Right ventricle myocardium superior (tissue), 1 donor: ENCODE measurements around the gene NXPH1. TPM values are rescaled to one million over a fixed set of nuclear protein-coding genes. Genes with fewer than 3 reads are reported as not detected.

Experiments
- ATAC-seq: fragments of 200-7000 bp; cut with Tn5 transposase; one replicate; pipeline ENCODE4 v1.9.1; 2020; ENCODE audit warnings: mild to moderate bottlenecking; ENCODE audit not compliant: poor library complexity
- DNase-seq: peaks from one replicate; pipeline ENCODE4 v3.0.0-alpha.2; 2020
- intact Hi-C: fragments of 100-400 bp; cut with DNase I; formaldehyde crosslinking; loops from one replicate; pipeline ENCODE4 v1.11.2; 2022
- total RNA-seq: library from RNA; stranded (reverse); fragmentation: NEBNext Ultra II Directional; extraction: Animal tissue kit (Norgen Biotek cat#: 25700); gene quantifications from one replicate; pipeline ENCODE4 v1.2.1, GENCODE V29; 2021
- donor health status: DM: no; HTN: yes; CAD: no; lungs with severe emphysema.

The NXPH1 gene
- total RNA-seq, 1 donor from 2014 or later: not detected

- intact Hi-C loops: no loop called here
- ATAC-seq: no peak
- no peak for DNase-seq
Measured at GRCh38 chr7:8435095-8435494, 1.7 kb downstream of the NXPH1 start.

- ATAC-seq (no peak), DNase-seq (no peak)
- intact Hi-C loops: no loop called here
Measured at GRCh38 chr7:8435590-8436545, 2.5 kb downstream of the NXPH1 start.

- ATAC-seq (no peak), DNase-seq (no peak)
- intact Hi-C loops: no loop called here
Measured at GRCh38 chr7:8436965-8437364, 3.6 kb downstream of the NXPH1 start.

DNA sequence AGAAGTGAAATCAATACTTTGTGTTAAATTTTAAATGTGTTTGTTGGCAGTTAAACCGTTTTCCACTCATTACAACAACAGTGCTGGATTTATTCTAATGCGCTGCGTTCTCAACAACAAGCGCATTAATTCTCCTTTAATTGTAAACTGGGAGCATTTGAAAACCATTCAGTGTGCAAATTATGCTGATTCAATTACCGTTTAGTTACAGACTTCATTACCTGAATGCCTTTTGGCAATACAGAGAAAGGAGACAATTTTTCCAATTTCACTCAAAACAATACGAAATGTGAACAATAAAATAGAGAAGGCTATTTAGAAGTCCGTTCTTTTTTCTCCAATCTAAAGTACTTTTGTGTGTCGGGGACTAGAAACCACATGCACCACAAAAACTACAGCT, 4.2 kb downstream of the NXPH1 start:
- intact Hi-C loops: no loop called here
- no peak for ATAC-seq
- no peak for DNase-seq

DNA sequence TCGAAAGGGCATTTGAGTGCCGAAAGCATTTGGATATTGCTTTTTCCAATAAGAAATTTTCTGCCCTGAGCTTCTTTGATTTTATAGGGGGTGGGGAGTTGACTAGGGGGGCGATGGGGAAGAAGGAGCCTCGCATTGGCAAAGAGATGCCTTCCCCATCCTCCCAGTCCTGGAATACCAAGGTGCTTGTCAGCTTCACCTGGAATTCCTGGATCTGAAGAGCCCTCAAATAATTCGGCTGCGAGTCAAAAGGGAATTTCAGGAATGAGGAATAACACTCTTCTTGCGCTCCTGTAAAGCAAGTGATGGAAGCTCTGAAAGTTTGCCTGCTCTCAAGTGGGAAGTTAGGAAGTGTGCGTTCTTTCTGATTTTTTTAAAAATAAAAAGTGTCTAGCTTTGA, 7.3 kb downstream of the NXPH1 start:
- intact Hi-C loops: no loop called here
- DNase-seq (no peak), ATAC-seq (no peak)

DNA sequence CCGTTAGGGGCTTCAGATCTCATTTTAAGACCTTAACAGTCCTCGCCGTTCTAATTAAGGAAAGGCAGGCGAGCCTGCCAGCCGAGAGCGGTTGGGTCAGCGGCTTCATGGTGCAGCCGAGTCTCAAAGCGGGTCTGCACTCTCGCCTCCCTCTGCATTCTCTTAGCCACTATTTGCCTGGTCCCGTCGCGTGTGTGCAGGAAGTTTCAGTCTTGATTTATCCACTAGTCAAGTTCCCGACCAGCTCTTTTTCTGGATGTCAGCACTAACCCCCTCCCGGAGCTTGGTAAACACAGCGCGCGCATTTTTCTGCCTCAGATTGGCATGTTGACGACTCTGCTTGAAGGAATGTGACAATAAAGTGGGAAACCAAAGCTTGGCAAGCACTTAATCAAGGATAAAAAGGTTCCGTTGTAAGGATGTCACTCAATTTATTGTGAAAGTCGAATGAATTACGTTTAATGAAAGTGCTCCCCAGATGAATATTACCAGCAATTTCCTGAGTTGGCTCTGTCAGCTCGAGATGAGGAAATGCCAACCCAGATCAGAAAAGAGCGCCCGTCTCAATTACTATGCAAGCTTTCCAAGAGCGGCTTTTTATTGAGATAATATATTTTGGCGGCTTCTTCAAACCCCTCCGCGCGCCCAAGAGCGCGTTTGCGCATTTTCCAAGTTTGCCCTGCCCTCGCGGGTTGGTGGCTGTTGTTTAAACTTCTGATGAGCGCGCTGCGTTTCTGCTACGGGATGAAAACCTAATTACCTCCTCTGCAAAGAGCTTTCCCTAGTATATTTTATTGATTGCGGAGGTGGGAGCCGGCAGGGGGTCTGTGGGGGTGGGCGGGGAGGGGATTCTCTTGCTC, 7.9 kb downstream of the NXPH1 start:
- DNase-seq: no peak
- intact Hi-C loops: no loop called here
- ATAC-seq: no peak

DNA sequence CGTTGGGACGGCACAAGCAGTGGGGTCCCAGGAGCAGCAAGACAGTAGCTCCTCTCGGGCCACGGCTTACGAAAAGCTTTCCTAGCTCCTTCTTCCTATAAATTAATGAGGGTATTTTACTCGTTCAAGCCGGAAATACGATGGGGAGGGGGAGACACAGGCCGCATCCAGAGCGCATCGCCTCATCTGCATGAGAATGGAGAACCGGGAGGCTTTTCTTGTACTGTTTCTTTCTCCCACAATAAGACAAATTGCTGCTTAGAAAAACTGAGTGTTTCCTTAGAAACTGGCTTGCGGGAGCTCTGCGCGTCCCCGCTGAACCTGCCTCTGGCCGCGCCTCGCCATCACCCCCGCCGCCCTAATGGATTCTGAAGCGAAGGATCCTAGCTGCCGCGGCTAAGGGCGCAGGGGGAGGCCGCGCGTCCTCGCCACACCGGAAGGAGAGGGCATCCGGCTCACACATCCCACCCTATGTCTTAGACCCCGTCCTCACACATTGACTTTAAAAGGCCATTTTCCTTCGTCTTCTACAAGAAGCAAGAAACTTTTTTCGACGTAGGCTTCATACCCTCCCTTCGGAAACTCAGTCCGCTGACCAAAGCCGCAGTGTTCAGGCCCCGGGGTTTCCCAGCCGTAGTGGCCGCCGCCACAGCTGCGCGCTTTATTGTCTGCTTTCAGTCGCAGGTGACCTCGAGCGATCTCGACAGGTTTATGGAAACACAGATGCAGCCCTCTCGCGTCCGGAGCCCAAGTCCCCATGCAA, 8.8 kb downstream of the NXPH1 start:
- ATAC-seq (no peak), DNase-seq (no peak)
- intact Hi-C loops: no loop called here

- peak; percentile 70 for DNase-seq
- intact Hi-C loops: no loop called here
- ATAC-seq: peak; percentile 84
Measured at GRCh38 chr7:8442814-8443304, 9.4 kb downstream of the NXPH1 start.

- intact Hi-C loops: no loop called here
- DNase-seq (no peak), ATAC-seq (no peak)
Measured at GRCh38 chr7:8443576-8444467, 10.4 kb downstream of the NXPH1 start.

DNA sequence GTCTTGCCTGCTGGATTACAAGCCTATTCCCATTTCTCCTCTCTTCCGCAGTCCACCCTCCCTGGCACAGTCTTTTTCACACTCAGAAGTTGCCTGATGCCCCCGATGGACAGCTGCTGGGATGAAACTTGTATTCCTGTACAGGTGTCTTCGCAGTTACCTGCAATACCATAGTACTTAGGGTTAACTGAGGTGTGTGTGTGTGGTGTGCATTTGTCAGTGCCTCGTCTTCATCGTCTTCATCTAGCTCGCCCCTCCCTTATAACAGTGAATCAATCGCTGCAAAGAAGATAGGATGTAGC, 11.0 kb downstream of the NXPH1 start:
- DNase-seq (no peak), ATAC-seq (no peak)
- intact Hi-C loops: no loop called here

DNA sequence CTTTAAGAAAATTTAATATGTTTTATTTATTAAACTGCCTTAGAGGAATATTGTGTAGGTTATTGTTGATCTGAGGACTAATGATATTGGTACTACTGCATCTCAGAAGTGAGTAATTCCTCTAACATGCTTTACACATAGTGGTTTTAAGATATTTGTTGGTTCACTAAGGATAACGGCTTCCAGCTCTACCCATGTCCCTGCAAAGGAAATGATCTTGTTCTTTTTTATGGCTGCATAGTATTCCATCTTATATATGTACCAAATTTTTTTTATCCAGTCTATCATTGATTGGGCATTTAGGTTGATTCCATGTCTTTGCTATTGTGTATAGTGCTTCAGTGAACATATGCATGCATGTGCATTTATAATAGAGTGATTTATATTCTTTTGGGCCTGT, 20.1 kb downstream of the NXPH1 start:
- intact Hi-C loops: no loop called here
- DNase-seq: no peak
- no peak for ATAC-seq

- intact Hi-C loops: no loop called here
- ATAC-seq (no peak), DNase-seq (no peak)
Measured at GRCh38 chr7:8455426-8455825, 22.0 kb downstream of the NXPH1 start.

GRCh38 chr7:8462309-8462708, 28.9 kb downstream of the NXPH1 start:
- no peak for DNase-seq
- intact Hi-C loops: no loop called here
- no peak for ATAC-seq

GRCh38 chr7:8465338-8465737, 31.9 kb downstream of the NXPH1 start:
- no peak for DNase-seq
- ATAC-seq: no peak
- intact Hi-C loops: no loop called here

GRCh38 chr7:8480527-8480926, 47.1 kb downstream of the NXPH1 start:
- DNase-seq (no peak), ATAC-seq (no peak)
- intact Hi-C loops: no loop called here

DNA sequence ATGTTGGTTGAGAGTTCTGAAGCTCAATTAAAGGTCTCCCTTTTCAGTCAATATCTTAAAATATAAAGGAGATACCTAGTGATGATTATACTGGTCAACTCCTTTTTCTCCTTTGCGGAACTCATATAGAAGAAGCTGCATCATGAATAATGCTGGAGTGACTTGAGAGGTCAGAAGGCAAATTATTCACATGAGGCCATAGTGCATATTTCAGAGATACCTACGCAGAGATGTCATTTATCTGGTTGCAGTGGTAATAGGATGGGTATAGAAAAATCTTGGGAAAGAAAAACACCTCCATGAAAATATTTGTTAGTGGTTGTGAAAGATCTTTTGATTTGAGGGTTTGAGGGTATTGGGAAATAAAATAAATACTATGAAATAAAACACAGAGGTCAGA, 47.7 kb downstream of the NXPH1 start:
- DNase-seq (no peak), ATAC-seq (no peak)
- intact Hi-C loops: no loop called here

DNA sequence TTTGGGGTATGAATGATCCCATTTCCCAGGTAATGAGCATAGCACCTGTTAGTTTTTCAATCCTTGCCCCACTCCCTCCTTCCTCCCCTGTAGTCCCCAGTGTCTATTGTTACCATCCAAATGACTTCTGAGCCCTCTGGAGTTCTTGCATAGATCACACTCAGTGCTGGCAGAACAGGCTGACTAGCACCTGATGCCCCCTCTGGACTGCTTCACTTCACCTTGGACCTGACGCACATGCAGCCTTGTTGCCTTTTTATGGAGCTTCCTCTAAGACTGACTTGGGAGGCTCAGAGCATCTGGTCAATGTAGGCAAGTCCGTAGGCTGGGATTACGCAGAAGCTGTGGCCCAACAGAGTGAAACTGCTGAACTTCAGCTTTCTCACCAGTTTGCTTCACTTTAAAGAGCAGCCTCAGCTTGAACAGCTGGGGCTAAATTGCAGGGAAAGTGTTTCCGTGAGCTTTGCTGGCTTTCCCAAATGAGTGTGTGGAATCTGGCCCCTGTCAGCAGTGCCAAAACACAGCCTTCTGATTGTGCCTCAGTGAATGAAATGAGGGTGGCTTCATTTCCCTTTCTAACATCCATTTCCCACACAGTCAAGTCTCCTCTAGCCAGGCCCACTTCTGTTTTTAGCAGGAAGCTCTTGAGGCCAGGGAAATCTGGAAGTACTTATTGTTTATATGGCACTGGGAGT, 48.5 kb downstream of the NXPH1 start:
- DNase-seq (no peak), ATAC-seq (no peak)
- intact Hi-C loops: no loop called here
